ENCODE measurements around the gene LCN6. TPM values are rescaled to one million over a fixed set of nuclear protein-coding genes. Genes with fewer than 3 reads are reported as not detected.

LCN6 gene
- total and polyA plus RNA-seq, 9 of the 15 experiments (the other 6 are each of a cell fraction or from before 2014, with no cell fraction given), result 0.10 to 0.45 (median 0.37) TPM; not detected in 5

GRCh38 chr9:136723362-136723976 lies 24.9 kb downstream of the LCN6 start (continued):
- TF ChIP-seq RREB1 (CRISPR knock-in tag; IDR thresholded peaks at IDR 0.05) (no peak), RBFOX2 (IDR thresholded peaks at IDR 0.05; ENCODE audit: low read depth, low read length) (peak; percentile 61), EWSR1 (IDR thresholded peaks at IDR 0.05; ENCODE audit: borderline replicate concordance, low read depth, partially characterized antibody) (peak; percentile 5), DDX20 (tag; IDR thresholded peaks at IDR 0.05; ENCODE audit: low read depth) (no peak)

Measured in K562 (cell line).